Neural cell (in vitro differentiated cells): Measurements from ENCODE around the gene BDKRB1. TPM values are rescaled to one million over a fixed set of nuclear protein-coding genes. Genes with fewer than 3 reads are reported as not detected.

Experiments
- H2AFZ ChIP-seq: fragments of 200-600, 300-800 bp; sonication (generic), shearing (Covaris generic); 2 replicates; pipeline ENCODE4 v1.6.0; 2014; ENCODE audit warnings: low read depth, mild to moderate bottlenecking, antibody characterized with exemption, low read length, moderate library complexity
- H3F3A ChIP-seq: fragments of 200-600 bp; shearing (Covaris generic); 2 replicates; pipeline ENCODE4 v1.6.1; 2016; ENCODE audit warnings: mild to moderate bottlenecking, moderate library complexity, mixed read lengths, antibody characterized with exemption, low read length; ENCODE audit not compliant: insufficient read depth, poor library complexity, severe bottlenecking
- H3K27ac ChIP-seq: fragments of 200-600, 300-800 bp; sonication (generic), shearing (Covaris generic); 2 replicates; pipeline ENCODE4 v1.5.1; 2014; ENCODE audit warnings: mild to moderate bottlenecking, low read length, moderate library complexity
- H3K27me3 ChIP-seq: fragments of 300-800, 200-600 bp; sonication (generic), shearing (Covaris generic); 2 replicates; pipeline ENCODE4 v1.6.0; 2014; ENCODE audit warnings: mild to moderate bottlenecking, low read depth, low read length, moderate library complexity; ENCODE audit not compliant: insufficient read depth
- H3K36me3 ChIP-seq: fragments of 300-800, 200-600 bp; sonication (generic), shearing (Covaris generic); 2 replicates; pipeline ENCODE4 v1.5.1; 2014; ENCODE audit warnings: mild to moderate bottlenecking, antibody characterized with exemption, low read length, moderate library complexity; ENCODE audit not compliant: insufficient read depth
- H3K4me2 ChIP-seq: fragments of 300-800, 200-600 bp; sonication (generic), shearing (Covaris generic); 2 replicates; pipeline ENCODE4 v1.6.0; 2014; ENCODE audit warnings: mild to moderate bottlenecking, low read length
- H3K4me3 ChIP-seq: fragments of 300-800, 200-600 bp; sonication (generic), shearing (Covaris generic); 2 replicates; pipeline ENCODE4 v1.5.1; 2014; ENCODE audit warnings: mild to moderate bottlenecking, low read length, moderate library complexity
- H3K79me2 ChIP-seq: fragments of 200-600 bp; shearing (Covaris generic); replicated peaks from 2 replicates; pipeline ENCODE4 v1.6.0; 2014; ENCODE audit warnings: mild to moderate bottlenecking, low read length, moderate library complexity; ENCODE audit not compliant: insufficient read depth
- H3K9ac ChIP-seq: fragments of 300-800, 200-600 bp; sonication (generic), shearing (Covaris generic); 2 replicates; pipeline ENCODE4 v1.6.1; 2016; ENCODE audit warnings: mild to moderate bottlenecking, low read length, mixed read lengths
- H3K9me2 ChIP-seq: fragments of 200-600 bp; shearing (Covaris generic); 2 replicates; pipeline ENCODE4 v1.6.1; 2016; ENCODE audit warnings: mild to moderate bottlenecking, low read length, mixed read lengths; ENCODE audit not compliant: insufficient read depth
- H3K9me3 ChIP-seq: fragments of 200-600, 300-800 bp; sonication (generic), shearing (Covaris generic); 2 replicates; pipeline ENCODE4 v1.6.1; 2016; ENCODE audit warnings: mild to moderate bottlenecking, mixed run types, low read length, moderate library complexity, mixed read lengths
- H4K20me1 ChIP-seq: fragments of 200-600 bp; shearing (Covaris generic); 2 replicates; pipeline ENCODE4 v1.6.1; 2016; ENCODE audit warnings: mild to moderate bottlenecking, mixed run types; ENCODE audit not compliant: insufficient read depth
- CTCF ChIP-seq: fragments of 450-650 bp; IDR thresholded peaks from 2 replicates; pipeline ENCODE4 v1.5.1; 2014; ENCODE audit warnings: antibody characterized with exemption, mild to moderate bottlenecking, moderate library complexity; ENCODE audit not compliant: poor library complexity, severe bottlenecking
- EP300 ChIP-seq: fragments of 450-650 bp; conservative IDR thresholded peaks from 2 replicates; pipeline ENCODE4 v1.6.1; 2014; ENCODE audit warnings: antibody characterized with exemption, mild to moderate bottlenecking, moderate library complexity; ENCODE audit not compliant: poor library complexity, severe bottlenecking
- EZH2 ChIP-seq: fragments of 200-600, 300-800 bp; shearing (Covaris generic), sonication (generic); IDR thresholded peaks from 2 replicates; pipeline ENCODE4 v1.6.1; 2014; ENCODE audit warnings: antibody characterized with exemption, low read length, borderline replicate concordance, mild to moderate bottlenecking; ENCODE audit not compliant: insufficient read depth, poor library complexity, severe bottlenecking
- MXI1 ChIP-seq: fragments of 450-650 bp; conservative IDR thresholded peaks from 2 replicates; pipeline ENCODE4 v1.6.1; 2014; ENCODE audit warnings: antibody characterized with exemption, mild to moderate bottlenecking; ENCODE audit not compliant: poor library complexity, severe bottlenecking
- POLR2AphosphoS5 ChIP-seq: IDR thresholded peaks from 2 replicates; pipeline ENCODE4 v1.6.1; 2012
- RAD21 ChIP-seq: fragments of 450-650 bp; conservative IDR thresholded peaks from 2 replicates; pipeline ENCODE4 v1.6.1; 2014; ENCODE audit warnings: antibody characterized with exemption, mild to moderate bottlenecking, moderate library complexity
- REST ChIP-seq: IDR thresholded peaks from 2 replicates; pipeline ENCODE4 v1.6.1; 2012; ENCODE audit warnings: borderline replicate concordance
- SMC3 ChIP-seq: fragments of 450-650 bp; conservative IDR thresholded peaks from 2 replicates; pipeline ENCODE4 v1.6.1; 2014; ENCODE audit warnings: antibody characterized with exemption, mild to moderate bottlenecking, moderate library complexity; ENCODE audit not compliant: poor library complexity
- TAF1 ChIP-seq: IDR thresholded peaks from 2 replicates; pipeline ENCODE4 v1.6.1; 2012; ENCODE audit warnings: low read depth
- polyA plus RNA-seq: library from polyadenylated mRNA; depleted of rRNA; stranded (reverse); fragments of >200 nt; gene quantifications from 2 replicates; pipeline ENCODE4 v1.2.3, GENCODE V29; 2014

Gene BDKRB1
- polyA plus RNA-seq, 1 donor from 2014 or later, result not detected

- H3F3A ChIP-seq, result no peaks in the 10 kb centered on the region
- TF ChIP-seq CTCF, result no peak
- no peak overlapping the region for H3K4me2 ChIP-seq
Measured at GRCh38 chr14:96267916-96268315, 11.9 kb downstream of the BDKRB1 start.

GRCh38 chr14:96268431-96269358, 12.7 kb downstream of the BDKRB1 start:
- Histone ChIP-seq H3F3A (no peaks in the 10 kb centered on the region), H3K36me3 (no peaks in the 10 kb centered on the region), H3K4me2 (no peak overlapping the region), H3K4me3 (no peak overlapping the region), H3K9me2 (no peaks in the 10 kb centered on the region), H3K27ac (no peak overlapping the region), H4K20me1 (no peaks in the 10 kb centered on the region), H3K27me3 (no peaks in the 10 kb centered on the region), H3K9me3 (no peaks in the 10 kb centered on the region), H2AFZ (no peak overlapping the region), H3K9ac (no peak overlapping the region), H3K79me2 (no peaks in the 10 kb centered on the region)
- TF ChIP-seq POLR2AphosphoS5 (no peak), SMC3 (no peak), TAF1 (no peak), MXI1 (no peak), EZH2 (no peak), RAD21 (no peak), CTCF (no peak), REST (no peak), EP300 (no peak)

More at GRCh38 chr14:96267916-96268315, 11.9 kb downstream of the BDKRB1 start:
- Histone ChIP-seq H4K20me1 (no peaks in the 10 kb centered on the region), H3K4me3 (no peak overlapping the region), H2AFZ (no peak overlapping the region), H3K9me3 (no peaks in the 10 kb centered on the region), H3K79me2 (no peaks in the 10 kb centered on the region), H3K9me2 (no peaks in the 10 kb centered on the region), H3K27me3 (no peaks in the 10 kb centered on the region), H3K36me3 (no peaks in the 10 kb centered on the region), H3K9ac (no peak overlapping the region), H3K27ac (no peak overlapping the region)
